ENCODE measurements around the gene EIF2B5.

Gene EIF2B5

GRCh38 chr3:184174646-184175492, 39.7 kb downstream of the EIF2B5 start, which contains the start of gene AP2M1:
Gene AP2M1, plus strand, starts transcription at chr3:184174855. Its CDS starts 2,139 bp downstream, at chr3:184176994.
- Mint-ChIP-seq H3K36me3 (ENCODE audit: low read depth) (peaks cover 19% of the 10 kb centered on the region), H3K27me3 (ENCODE audit: low read depth) (no peaks in the 10 kb centered on the region), H3K9me3 (no peaks in the 10 kb centered on the region), H3K4me1 (ENCODE audit: low read depth) (peaks cover 28% of the 10 kb centered on the region), H3K4me3 (peak within 1 kb of the TSS; percentile 99), H3K27ac (peak within 1 kb of the TSS; percentile 92)

- H3K27me3 Mint-ChIP-seq (ENCODE audit: low read depth), result no peaks in the 10 kb centered on the region
- peaks cover 20% of the 10 kb centered on the region for H3K36me3 Mint-ChIP-seq (ENCODE audit: low read depth)
- peak overlapping the region; percentile 92 for H3K27ac Mint-ChIP-seq
- H3K9me3 Mint-ChIP-seq, result no peaks in the 10 kb centered on the region
- H3K4me1 Mint-ChIP-seq (ENCODE audit: low read depth), result peaks cover 28% of the 10 kb centered on the region
- peak overlapping the region; percentile 99 for H3K4me3 Mint-ChIP-seq
Observed at GRCh38 chr3:184175506-184175905, 40.3 kb downstream of the EIF2B5 start.

GRCh38 chr3:184175981-184176376, 40.8 kb downstream of the EIF2B5 start:
- peaks cover 28% of the 10 kb centered on the region for H3K4me1 Mint-ChIP-seq (ENCODE audit: low read depth)
- no peaks in the 10 kb centered on the region for H3K27me3 Mint-ChIP-seq (ENCODE audit: low read depth)
- no peaks in the 10 kb centered on the region for H3K9me3 Mint-ChIP-seq
- H3K27ac Mint-ChIP-seq, result peak overlapping the region; percentile 92
- peaks cover 25% of the 10 kb centered on the region for H3K36me3 Mint-ChIP-seq (ENCODE audit: low read depth)
- H3K4me3 Mint-ChIP-seq, result peak overlapping the region; percentile 99

DNA sequence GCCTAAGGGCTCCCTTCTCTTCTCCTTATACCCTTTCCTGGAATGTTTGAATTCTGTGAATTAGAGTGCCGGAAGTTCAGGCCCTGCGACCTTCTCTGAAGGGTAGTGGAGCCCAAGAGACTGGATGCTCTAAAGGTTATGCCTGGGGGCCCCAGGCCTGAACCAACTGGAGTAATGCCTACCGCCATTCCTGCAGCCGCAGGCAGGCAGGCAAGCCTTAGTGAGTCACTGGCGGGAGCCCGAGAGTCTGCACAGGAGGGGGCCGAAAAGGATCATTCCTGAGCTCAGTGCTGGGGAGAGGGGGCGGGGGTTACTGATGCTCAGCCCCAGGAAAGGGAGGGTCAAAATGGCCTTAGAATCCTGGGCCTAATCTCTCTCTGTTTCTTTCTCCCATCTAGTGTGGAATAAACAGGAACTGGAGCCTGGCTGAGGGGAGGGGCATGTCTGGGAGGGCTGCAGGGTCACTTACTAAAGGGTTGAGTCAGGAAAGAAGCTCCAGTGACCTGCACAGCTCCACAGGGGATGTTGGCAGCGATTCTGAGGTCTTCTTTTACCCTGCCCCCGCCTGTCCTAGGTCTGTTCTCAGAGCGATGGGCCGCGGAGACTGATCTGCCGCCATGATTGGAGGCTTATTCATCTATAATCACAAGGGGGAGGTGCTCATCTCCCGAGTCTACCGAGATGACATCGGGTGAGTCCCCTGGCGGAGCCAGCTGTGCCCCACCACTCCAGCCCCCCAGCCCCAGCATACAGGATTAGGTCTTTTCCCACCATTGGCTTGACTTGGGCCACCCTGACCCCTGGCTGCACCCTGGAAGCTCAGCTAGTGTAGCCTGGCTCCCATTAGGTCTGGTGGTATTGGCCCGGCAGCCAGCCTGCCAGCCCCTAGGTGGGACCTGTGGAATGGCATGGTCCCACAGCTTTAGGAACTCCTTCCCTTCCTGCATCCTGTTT, 41.5 kb downstream of the EIF2B5 start:
- H3K9me3 Mint-ChIP-seq, result no peaks in the 10 kb centered on the region
- peaks cover 28% of the 10 kb centered on the region for H3K4me1 Mint-ChIP-seq (ENCODE audit: low read depth)
- H3K36me3 Mint-ChIP-seq (ENCODE audit: low read depth), result peaks cover 28% of the 10 kb centered on the region
- H3K27ac Mint-ChIP-seq, result no peak overlapping the region
- H3K27me3 Mint-ChIP-seq (ENCODE audit: low read depth), result no peaks in the 10 kb centered on the region
- H3K4me3 Mint-ChIP-seq, result peak overlapping the region; percentile 99

DNA sequence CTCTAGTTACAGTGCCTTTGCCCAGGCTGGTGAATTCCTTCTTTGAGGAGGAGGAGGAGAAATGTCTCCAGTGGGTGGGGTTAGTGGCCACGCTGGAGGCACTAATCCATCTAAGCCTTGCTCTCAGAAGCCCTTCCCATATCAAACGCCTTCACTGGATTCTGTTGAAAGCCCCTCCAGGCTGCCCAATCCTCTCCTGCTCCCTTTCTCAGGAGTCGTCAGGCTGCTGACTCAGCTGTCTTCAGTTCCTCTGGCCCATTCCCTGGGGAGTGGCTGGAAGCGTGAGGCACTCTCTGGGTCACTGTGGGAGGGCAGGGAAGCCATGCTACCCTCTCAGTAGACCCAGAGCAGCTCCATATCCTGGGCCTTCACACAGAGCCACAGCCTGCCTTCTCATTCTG, 42.2 kb downstream of the EIF2B5 start:
- Mint-ChIP-seq H3K27ac (no peak overlapping the region), H3K4me3 (no peak overlapping the region), H3K36me3 (ENCODE audit: low read depth) (peaks cover 26% of the 10 kb centered on the region)

GRCh38 chr3:184177767-184178306, 42.7 kb downstream of the EIF2B5 start:
- Mint-ChIP-seq H3K9me3 (no peaks in the 10 kb centered on the region), H3K4me3 (peak overlapping the region; percentile 42), H3K4me1 (ENCODE audit: low read depth) (peaks cover 28% of the 10 kb centered on the region), H3K27me3 (ENCODE audit: low read depth) (no peaks in the 10 kb centered on the region), H3K36me3 (ENCODE audit: low read depth) (peaks cover 30% of the 10 kb centered on the region), H3K27ac (no peak overlapping the region)

More for the DNA sequence above, 42.2 kb downstream of the EIF2B5 start:
- peaks cover 28% of the 10 kb centered on the region for H3K4me1 Mint-ChIP-seq (ENCODE audit: low read depth)
- no peaks in the 10 kb centered on the region for H3K9me3 Mint-ChIP-seq
- no peaks in the 10 kb centered on the region for H3K27me3 Mint-ChIP-seq (ENCODE audit: low read depth)

DNA sequence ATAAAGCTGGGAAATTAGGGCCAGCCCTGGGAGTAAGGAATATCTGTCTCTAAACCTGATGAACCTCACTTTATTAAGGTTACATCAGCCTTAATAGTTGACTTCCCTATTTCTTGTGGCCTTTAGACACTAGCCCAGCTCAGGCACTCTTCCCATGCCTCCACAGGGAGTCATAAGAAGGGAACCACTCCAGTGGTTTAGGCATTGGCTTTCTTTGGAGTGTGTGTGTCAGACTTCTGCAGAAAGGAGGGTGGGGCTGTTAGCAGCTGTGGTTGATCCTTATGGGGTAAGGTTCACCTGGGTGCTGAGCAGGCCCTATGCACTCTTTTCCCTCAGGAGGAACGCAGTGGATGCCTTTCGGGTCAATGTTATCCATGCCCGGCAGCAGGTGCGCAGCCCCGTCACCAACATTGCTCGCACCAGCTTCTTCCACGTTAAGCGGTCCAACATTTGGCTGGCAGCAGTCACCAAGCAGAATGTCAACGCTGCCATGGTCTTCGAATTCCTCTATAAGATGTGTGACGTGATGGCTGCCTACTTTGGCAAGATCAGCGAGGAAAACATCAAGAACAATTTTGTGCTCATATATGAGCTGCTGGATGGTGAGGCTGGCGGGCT, 43.5 kb downstream of the EIF2B5 start:
- H3K4me1 Mint-ChIP-seq (ENCODE audit: low read depth), result peaks cover 27% of the 10 kb centered on the region
- H3K36me3 Mint-ChIP-seq (ENCODE audit: low read depth), result peaks cover 35% of the 10 kb centered on the region
- H3K4me3 Mint-ChIP-seq, result no peak overlapping the region
- no peaks in the 10 kb centered on the region for H3K9me3 Mint-ChIP-seq
- no peak overlapping the region for H3K27ac Mint-ChIP-seq
- no peaks in the 10 kb centered on the region for H3K27me3 Mint-ChIP-seq (ENCODE audit: low read depth)

DNA sequence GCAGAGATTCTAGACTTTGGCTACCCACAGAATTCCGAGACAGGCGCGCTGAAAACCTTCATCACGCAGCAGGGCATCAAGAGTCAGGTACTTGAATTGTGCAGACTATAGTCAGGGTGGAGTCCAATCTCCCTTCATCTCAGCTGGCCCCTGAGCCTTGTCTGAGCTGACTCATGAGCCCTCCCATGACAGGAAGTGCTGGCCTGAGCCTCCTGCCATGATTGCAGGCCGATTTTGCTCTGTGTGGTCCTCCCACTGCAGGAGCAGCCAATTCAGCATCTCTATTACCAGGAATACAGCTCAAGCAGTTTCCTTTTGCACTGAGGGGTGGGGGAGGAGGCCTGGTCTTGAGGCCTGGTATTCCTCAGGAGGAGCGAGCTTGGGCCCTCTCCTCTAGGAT, 45.0 kb downstream of the EIF2B5 start:
- Mint-ChIP-seq H3K27me3 (ENCODE audit: low read depth) (no peaks in the 10 kb centered on the region), H3K36me3 (ENCODE audit: low read depth) (peaks cover 47% of the 10 kb centered on the region), H3K27ac (no peak overlapping the region), H3K9me3 (no peaks in the 10 kb centered on the region), H3K4me1 (ENCODE audit: low read depth) (peaks cover 25% of the 10 kb centered on the region), H3K4me3 (no peak overlapping the region)

DNA sequence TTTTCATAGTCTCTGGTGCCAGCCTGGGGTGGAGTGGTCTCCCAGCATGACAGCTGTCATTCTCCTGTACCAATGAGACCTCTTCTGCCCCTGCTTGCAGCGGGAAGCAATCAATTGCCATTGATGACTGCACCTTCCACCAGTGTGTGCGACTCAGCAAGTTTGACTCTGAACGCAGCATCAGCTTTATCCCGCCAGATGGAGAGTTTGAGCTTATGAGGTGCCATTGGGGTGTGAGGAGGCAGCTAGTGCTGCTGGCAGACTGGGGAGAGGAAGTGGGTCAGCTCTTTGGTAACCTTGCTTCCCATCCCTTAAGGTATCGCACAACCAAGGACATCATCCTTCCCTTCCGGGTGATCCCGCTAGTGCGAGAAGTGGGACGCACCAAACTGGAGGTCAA, 46.4 kb downstream of the EIF2B5 start:
- Mint-ChIP-seq H3K36me3 (ENCODE audit: low read depth) (peaks cover 50% of the 10 kb centered on the region), H3K4me3 (no peak overlapping the region), H3K27me3 (ENCODE audit: low read depth) (no peaks in the 10 kb centered on the region), H3K9me3 (no peaks in the 10 kb centered on the region), H3K4me1 (ENCODE audit: low read depth) (peaks cover 20% of the 10 kb centered on the region), H3K27ac (no peak overlapping the region)

DNA sequence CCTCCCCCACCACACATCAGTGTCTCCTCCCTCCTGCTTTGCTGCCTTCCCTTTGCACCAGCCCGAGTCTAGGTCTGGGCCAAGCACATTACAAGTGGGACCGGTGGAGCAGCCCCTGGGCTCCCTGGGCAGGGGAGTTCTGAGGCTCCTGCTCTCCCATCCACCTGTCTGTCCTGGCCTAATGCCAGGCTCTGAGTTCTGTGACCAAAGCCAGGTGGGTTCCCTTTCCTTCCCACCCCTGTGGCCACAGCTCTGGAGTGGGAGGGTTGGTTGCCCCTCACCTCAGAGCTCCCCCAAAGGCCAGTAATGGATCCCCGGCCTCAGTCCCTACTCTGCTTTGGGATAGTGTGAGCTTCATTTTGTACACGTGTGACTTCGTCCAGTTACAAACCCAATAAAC, 48.5 kb downstream of the EIF2B5 start:
- Mint-ChIP-seq H3K4me1 (ENCODE audit: low read depth) (peaks cover 28% of the 10 kb centered on the region), H3K36me3 (ENCODE audit: low read depth) (peaks cover 53% of the 10 kb centered on the region), H3K9me3 (no peaks in the 10 kb centered on the region), H3K27ac (no peak overlapping the region), H3K27me3 (ENCODE audit: low read depth) (no peaks in the 10 kb centered on the region), H3K4me3 (no peak overlapping the region)

- peak overlapping the region; percentile 78 for H3K27ac Mint-ChIP-seq
- peaks cover 30% of the 10 kb centered on the region for H3K4me1 Mint-ChIP-seq (ENCODE audit: low read depth)
- H3K4me3 Mint-ChIP-seq, result peak overlapping the region; percentile 99
- H3K36me3 Mint-ChIP-seq (ENCODE audit: low read depth), result peaks cover 46% of the 10 kb centered on the region
- no peaks in the 10 kb centered on the region for H3K27me3 Mint-ChIP-seq (ENCODE audit: low read depth)
- no peaks in the 10 kb centered on the region for H3K9me3 Mint-ChIP-seq
Observed at GRCh38 chr3:184184546-184185230, 49.5 kb downstream of the EIF2B5 start.

DNA sequence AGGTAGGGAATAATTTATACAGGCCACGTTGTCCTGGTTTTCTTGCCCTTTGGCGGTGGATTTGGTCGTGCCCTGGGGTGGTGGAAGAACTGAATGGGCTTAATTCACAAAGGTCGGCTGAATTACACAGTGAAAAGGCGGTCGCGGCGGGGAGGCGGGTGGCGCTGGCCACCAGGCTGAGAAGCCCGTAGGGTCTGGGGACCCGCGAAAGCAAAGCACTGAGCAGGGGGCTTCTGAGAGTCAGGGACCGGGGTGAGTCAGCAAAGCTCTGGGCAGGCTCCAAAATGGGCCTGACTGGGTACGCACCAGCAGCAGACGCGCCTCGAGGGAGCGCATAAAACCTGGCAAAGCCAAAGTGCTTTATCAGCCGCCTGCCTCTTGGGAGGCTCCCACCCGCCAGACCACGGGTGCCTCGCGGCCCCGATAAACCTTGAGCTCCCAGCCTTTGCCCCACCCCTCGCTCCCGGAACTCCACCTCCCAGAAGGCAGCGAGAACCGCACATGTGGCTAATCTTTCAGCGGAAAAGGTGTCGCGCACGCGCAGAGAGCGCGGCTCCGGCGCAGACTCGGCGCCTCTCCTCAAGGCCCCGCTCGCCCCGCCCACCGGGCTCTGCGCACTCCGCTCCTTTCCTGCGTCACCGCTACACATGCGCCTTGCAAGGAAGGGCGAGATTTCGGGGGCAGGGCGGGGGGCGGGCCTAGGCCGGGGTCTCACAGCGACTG, 50.5 kb downstream of the EIF2B5 start:
- Mint-ChIP-seq H3K36me3 (ENCODE audit: low read depth) (peaks cover 51% of the 10 kb centered on the region), H3K9me3 (no peaks in the 10 kb centered on the region), H3K4me1 (ENCODE audit: low read depth) (peaks cover 33% of the 10 kb centered on the region), H3K27me3 (ENCODE audit: low read depth) (no peaks in the 10 kb centered on the region), H3K4me3 (peak overlapping the region; percentile 99), H3K27ac (peak overlapping the region; percentile 95)

GRCh38 chr3:184186184-184186901, 51.2 kb downstream of the EIF2B5 start, which contains the start of gene ABCF3:
Gene ABCF3, plus strand, starts transcription at chr3:184186199. Its CDS starts 9 bp downstream, at chr3:184186208.
- peak within 1 kb of the TSS; percentile 99 for H3K4me3 Mint-ChIP-seq
- H3K4me1 Mint-ChIP-seq (ENCODE audit: low read depth), result peaks cover 33% of the 10 kb centered on the region
- peak within 1 kb of the TSS; percentile 95 for H3K27ac Mint-ChIP-seq
- no peaks in the 10 kb centered on the region for H3K27me3 Mint-ChIP-seq (ENCODE audit: low read depth)
- H3K9me3 Mint-ChIP-seq, result no peaks in the 10 kb centered on the region
- H3K36me3 Mint-ChIP-seq (ENCODE audit: low read depth), result peaks cover 49% of the 10 kb centered on the region

All from T-helper 1 cell treated with Interleukin-12 subunit alpha and Interleukin-12 subunit beta and Interleukin-4 antibody, amounts not matched to agents 30 μg/mL and 1 μg/mL, for 36 hours (primary cell).